Measurements from ENCODE around the gene RXFP1.
A peak's percentile ranks its signal among the peaks of the same experiment; 100 is the strongest.

The RXFP1 gene

DNA sequence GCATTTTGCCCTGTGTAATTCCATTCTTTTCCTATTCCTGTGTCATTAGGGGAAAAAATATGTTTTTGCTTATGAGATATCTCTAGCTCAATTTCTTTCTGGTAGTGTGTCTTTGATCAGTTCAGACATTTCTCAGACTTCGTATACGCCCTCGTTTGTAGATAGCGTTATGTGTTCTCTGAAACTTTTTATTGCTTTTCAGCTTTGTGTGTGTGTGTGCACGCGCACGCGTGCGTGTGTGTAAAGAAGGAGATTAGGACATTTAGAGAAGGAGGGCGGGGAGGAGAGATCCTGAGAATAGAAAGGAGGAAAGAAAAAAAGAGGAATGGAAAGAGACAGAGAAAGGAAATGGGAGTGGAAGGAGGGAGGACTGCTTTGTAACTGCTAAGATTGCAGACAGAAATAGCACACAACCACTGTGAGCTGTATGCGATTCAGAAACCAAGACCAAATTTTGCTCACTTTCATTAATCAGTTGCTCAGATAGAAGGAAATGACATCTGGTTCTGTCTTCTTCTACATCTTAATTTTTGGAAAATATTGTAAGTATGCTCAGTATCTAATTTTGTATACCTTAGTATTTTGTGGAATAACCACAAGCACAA is at the start of gene RXFP1:
RXFP1 (plus strand) TSS at position 399 of the 605 bp plus-strand sequence; CDS start at position 494, 95 bp downstream.
- DNase-seq (ENCODE audit: low read depth, low spot score), result no peak

GRCh38 chr4:158481811-158482210 is 39.9 kb upstream of the RXFP1 start:
- DNase-seq (ENCODE audit: low read depth, low spot score), result no peak

GRCh38 chr4:158484173-158484885 is 37.4 kb upstream of the RXFP1 start:
- no peak for DNase-seq (ENCODE audit: low read depth, low spot score)

DNA sequence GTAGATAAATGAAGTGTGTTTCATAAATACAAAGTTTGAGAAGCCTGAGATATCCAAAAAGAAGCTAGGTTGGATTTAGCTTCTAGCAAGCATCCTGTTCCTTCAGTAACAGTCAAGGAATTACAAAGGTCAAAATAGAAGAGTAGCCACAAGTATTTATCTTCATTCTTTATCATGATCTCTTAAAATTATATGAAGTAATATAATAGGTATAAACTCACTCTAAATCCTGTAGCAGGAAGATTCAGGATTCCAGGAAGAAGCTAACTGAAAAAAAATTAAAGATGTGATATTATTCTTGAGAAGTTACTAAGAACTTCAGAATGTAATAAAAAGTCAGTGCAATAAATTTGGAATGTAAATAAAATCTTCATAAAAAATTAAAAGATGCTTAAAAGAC is 31.1 kb upstream of the RXFP1 start:
- DNase-seq (ENCODE audit: low read depth, low spot score), result no peak

- no peak for DNase-seq (ENCODE audit: low read depth, low spot score)
Measured at GRCh38 chr4:158492391-158492790, 29.3 kb upstream of the RXFP1 start.

DNA sequence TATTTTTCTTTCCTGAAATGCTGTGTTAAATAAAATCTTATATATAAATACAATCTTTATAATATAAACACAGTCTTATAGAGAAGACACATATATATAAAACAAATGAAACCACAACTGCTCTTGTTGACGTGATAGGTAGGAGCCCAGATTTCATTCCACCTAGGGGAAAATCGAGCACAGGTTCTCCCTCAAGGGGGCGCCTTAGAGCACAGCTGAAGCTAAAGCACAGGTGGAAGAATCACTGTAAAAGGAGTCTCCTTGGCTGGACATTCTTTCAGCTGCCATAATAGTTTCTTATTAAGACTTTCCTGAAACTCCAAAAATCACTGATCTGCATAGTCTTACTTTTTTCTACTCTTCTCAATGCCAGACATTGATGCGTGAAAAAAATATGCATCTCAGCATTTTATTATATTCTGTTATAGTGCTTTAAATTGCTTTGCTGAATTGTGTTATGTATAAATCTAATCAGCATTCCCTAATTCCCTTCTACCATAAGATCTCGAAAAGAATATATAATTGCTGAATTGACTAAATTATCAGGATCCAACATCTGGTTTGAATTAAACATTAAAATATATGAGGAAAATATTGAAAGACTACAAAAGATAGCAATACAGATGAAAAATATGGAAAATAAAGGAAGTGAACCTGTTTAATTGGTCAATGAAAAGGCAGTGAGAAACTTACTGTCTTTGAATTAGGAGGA is 25.5 kb upstream of the RXFP1 start:
- peak; percentile 53 for DNase-seq (ENCODE audit: low read depth, low spot score)

DNA sequence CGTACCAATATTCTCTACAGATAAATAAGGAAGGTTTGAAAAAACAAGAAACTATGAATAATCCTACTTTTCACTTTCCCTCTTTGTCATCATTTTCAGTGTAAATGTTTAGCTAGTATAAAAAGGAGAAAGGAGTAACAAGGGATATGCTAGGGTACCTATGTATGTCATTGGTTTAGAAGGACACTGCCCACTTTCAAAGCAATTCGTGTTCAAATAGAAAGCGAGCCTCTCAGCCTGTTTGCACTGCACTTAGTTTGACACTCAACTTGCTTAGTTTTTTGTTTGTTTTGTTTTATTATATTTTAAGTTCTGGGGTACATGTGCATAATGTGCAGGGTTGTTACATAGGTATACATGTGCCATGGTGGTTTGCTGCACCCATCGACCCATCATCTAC is 21.6 kb upstream of the RXFP1 start:
- no peak for DNase-seq (ENCODE audit: low read depth, low spot score)

DNA sequence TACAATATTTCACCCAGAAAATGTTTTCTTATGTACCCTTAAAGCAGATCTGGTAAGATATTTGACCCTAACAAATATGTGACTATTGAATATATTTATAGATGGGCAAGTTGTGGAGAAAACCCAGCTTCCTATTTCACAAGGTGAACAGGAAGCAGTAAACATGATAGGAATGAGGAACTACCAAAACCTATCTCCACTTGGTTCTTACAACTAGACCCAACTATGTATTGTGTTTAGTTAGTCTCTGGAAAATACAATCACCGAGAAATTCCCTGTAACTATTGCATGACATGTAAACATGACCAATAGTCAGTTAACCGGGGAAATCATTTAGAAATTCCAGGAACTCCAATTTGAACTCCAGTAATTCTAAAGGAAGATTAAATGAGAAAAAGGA is 8.4 kb upstream of the RXFP1 start:
- DNase-seq (ENCODE audit: low read depth, low spot score), result no peak

- no peak for DNase-seq (ENCODE audit: low read depth, low spot score)
Measured at GRCh38 chr4:158519226-158519625, 2.5 kb upstream of the RXFP1 start.

- no peak for DNase-seq (ENCODE audit: low read depth, low spot score)
Measured at GRCh38 chr4:158523990-158524535, 2.4 kb downstream of the RXFP1 start.

- DNase-seq (ENCODE audit: low read depth, low spot score), result no peak
Measured at GRCh38 chr4:158527516-158527915, 5.8 kb downstream of the RXFP1 start.

DNA sequence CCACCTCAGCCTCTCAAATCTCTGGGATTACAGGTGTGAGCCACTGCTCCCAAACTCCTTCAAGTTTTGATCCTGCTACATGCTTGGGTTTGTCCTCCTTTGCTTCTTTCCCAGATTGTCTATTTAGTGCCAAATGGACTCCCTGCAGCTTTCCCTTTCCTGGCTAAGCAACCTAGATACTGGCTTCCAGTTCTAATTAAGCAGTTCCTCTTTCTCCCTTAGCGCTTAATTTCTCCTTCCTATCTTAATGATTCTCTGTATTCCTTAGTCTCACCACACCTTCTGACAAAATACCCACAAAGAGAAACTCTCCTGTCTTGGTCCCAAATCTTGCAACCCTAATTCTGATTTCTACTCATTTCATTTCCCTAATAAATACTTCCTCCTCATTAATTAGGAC is 7.8 kb downstream of the RXFP1 start:
- DNase-seq (ENCODE audit: low read depth, low spot score), result no peak

GRCh38 chr4:158530381-158530780 is 8.7 kb downstream of the RXFP1 start:
- no peak for DNase-seq (ENCODE audit: low read depth, low spot score)

GRCh38 chr4:158530898-158531297 is 9.2 kb downstream of the RXFP1 start:
- no peak for DNase-seq (ENCODE audit: low read depth, low spot score)

GRCh38 chr4:158532556-158533231 is 11.0 kb downstream of the RXFP1 start:
- no peak for DNase-seq (ENCODE audit: low read depth, low spot score)

DNA sequence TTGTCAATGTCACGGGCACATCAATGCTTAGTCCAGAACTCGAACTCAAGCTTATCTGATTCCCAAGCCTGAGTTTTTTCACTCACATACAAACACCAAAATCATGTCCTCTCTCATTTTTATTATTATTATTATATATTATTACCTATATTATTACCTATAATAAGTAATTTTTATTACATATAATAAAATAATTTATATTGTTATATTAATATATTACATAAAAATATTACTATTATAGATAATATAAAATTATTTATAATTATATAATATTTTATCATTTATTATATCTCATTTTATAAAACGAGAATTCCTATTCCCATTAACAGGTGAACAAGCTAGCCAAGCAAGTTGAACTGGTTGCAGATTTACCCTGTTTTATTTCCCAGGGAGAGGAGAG is 13.0 kb downstream of the RXFP1 start:
- no peak for DNase-seq (ENCODE audit: low read depth, low spot score)

GRCh38 chr4:158535130-158535614 is 13.5 kb downstream of the RXFP1 start:
- no peak for DNase-seq (ENCODE audit: low read depth, low spot score)

DNA sequence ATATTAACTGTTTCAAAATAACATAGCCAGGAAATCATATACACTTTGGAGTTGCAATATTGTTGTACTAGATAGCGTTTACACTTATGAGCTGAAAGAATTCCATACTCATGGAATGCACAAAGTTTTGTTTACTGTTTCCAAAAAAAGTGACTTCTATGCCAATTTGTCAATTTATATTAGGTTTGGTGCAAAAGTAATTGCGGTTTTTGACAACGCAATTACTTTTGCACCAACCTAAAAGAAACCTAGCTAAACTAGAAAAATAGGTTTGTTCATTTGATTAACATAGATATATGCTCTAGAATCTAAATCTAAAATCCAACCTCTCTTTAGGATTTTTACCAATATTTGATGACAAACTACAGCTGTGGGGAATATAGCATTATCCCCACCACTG is 15.2 kb downstream of the RXFP1 start:
- no peak for DNase-seq (ENCODE audit: low read depth, low spot score)

DNA sequence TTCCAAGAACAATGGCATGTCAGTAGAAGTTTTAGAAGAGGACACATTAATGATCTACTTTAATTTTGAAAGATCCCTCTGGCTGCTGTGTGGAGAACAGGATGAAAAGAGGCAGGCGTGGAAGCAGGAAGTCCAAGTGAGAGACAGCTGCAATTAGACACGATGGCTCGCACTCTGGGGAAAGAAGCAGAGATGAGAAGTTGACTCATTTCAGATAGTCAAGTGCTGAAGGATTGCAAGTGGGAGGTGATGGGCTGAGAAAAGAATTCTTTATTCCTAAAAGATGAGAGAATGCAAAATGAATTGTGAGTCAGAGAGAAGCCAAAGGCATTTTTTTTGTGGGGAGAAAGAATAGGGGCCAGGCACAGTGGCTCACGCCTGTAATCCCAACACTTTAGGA is 16.5 kb downstream of the RXFP1 start:
- DNase-seq (ENCODE audit: low read depth, low spot score), result no peak

- no peak for DNase-seq (ENCODE audit: low read depth, low spot score)
Measured at GRCh38 chr4:158538911-158539310, 17.2 kb downstream of the RXFP1 start.

- DNase-seq (ENCODE audit: low read depth, low spot score), result no peak
Measured at GRCh38 chr4:158540125-158540907, 18.6 kb downstream of the RXFP1 start.
